Skin epidermis (tissue), 12 donors: ENCODE measurements around the gene AGFG2.
A peak's percentile ranks its signal among the peaks of the same experiment; 100 is the strongest.

ENCODE experiments used
- H3K27ac ChIP-seq, 21 experiments: fragments of 200-600 bp; sonication (generic) in 11 of 21; one replicate each; pipeline ENCODE4 v1.5.0; 2020; ENCODE audit warnings: mild to moderate bottlenecking in 3 of 21, inconsistent platforms in 2 of 21, moderate library complexity in 2 of 21
- H3K4me3 ChIP-seq, 7 experiments: fragments of 200-600 bp; sonication (generic) in 2 of 7; one replicate each; pipeline ENCODE4 v1.5.0; 2020; ENCODE audit warnings: inconsistent platforms in 2 of 7, mild to moderate bottlenecking in 2 of 7, moderate library complexity in 1 of 7

Gene AGFG2

DNA sequence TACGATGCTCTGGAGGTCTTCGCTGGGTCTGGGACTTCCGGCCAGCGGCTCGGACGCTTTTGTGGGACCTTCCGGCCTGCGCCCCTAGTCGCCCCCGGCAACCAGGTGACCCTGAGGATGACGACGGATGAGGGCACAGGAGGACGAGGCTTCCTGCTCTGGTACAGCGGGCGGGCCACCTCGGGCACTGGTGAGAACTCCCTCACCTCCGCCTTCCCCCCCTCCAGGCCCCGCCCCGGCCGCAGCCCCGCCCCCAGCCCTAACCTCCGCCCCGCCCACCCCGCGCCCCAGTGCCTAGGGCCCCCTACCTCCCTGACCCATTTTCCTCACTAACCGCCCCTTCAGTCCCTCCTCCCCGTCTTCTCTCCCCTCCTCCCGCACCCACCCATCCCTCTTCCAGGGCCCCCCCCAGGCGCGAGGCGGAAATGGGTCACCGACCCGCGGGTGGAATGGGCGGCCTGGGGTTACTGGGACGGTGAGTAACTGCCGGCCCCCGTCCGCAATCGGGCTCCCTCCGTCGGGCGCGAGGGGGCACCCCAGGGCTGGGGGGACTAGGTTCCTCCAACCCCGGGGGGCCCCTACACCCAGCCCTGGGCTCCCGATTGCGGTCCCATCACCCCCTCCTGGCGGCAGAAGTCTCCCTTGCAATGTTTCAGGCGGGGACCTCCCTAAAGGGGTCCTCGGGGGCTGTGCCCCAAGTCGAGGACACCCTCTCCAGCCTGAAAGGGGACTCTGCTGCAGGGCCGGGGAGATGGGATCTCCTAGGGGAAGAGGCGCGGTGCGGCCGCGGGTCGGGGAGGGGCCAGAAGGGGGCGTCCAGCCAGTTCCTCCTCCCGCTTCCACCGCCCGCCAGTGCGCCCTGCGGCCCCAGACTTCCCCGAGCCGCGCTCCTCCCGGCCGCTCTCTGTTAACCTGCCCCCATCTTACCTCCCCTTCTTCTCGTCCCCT, 65.3 kb downstream of the AGFG2 start:
- H3K4me3 ChIP-seq, result peak overlapping the region; percentile 52 to 76 (median 63)
- H3K27ac ChIP-seq, result peak overlapping the region in 20 of 21 experiments; percentile 26 to 87 (median 77)

DNA sequence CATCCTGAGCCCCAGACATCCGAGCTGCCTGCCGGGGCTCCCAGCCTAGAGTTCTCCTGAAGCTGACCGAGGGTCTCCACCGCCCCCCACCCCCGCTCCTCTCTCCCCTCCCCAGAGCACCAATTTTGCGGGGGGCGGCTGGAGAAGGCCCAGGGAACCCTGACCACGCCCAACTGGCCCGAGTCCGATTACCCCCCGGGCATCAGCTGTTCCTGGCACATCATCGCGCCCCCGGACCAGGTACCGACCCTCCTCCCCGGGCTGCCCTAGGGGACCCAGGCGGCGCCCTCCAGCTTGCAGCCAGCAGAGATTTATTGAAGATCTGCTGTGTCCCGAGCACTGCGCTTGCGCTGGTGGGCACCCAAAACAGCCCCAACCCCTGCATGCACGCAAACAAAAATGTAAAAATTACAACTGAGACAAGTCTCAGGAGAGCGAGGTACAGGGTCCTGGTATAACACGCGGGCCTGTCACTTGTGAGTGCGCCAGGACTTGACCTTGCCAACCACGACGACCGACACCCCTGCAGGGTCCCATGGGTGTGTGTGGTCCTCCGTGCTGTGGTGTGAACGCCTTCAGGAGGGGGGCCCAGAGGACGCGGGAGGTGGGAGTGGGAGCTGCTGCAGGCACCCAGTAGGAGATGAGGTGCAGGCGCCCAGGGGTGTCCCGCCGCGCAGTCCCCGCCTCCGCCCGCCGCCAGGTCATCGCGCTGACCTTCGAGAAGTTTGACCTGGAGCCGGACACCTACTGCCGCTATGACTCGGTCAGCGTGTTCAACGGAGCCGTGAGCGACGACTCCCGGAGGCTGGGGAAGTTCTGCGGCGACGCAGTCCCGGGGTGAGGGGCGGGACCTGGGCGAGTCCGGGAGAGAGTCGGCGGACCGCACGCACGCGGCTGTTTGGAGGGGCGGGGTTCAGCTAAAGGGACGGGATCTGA, 66.2 kb downstream of the AGFG2 start:
- Histone ChIP-seq H3K4me3 (peak overlapping the region; percentile 52 to 76 (median 63)), H3K27ac (peak overlapping the region in 18 of 21 experiments; percentile 55 to 87 (median 78))

DNA sequence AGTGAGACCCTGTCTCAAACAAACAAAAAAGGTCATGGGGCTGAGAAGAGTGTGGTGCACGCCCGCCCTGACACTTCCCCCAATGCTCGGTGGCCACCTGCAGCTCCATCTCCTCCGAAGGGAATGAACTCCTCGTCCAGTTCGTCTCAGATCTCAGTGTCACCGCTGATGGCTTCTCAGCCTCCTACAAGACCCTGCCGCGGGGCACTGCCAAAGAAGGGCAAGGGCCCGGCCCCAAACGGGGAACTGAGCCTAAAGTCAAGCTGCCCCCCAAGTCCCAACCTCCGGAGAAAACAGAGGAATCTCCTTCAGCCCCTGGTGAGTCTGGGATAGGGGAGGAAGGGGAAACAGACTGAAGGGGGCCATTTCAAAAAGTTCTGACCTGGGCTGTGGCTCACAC, 67.3 kb downstream of the AGFG2 start:
- no peak overlapping the region for H3K4me3 ChIP-seq
- H3K27ac ChIP-seq, result no peak overlapping the region

DNA sequence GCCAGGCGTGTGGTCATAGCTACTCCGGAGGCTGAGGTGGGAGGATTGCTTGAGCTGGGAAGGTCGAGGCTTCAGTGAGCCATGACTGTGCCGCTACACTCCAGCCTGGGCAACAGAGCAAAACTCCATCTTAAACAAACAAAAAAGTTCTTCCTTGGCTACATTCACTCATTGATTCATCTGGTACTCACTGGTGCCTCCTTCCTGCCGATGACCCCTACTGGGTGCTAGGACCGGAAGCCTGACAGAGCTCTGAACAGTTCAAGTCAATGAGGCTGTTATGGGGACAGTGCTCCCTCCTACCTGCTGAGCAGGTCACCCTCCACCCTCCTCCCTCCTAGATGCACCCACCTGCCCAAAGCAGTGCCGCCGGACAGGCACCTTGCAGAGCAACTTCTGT, 68.1 kb downstream of the AGFG2 start:
- Histone ChIP-seq H3K27ac (no peak overlapping the region), H3K4me3 (no peak overlapping the region)

DNA sequence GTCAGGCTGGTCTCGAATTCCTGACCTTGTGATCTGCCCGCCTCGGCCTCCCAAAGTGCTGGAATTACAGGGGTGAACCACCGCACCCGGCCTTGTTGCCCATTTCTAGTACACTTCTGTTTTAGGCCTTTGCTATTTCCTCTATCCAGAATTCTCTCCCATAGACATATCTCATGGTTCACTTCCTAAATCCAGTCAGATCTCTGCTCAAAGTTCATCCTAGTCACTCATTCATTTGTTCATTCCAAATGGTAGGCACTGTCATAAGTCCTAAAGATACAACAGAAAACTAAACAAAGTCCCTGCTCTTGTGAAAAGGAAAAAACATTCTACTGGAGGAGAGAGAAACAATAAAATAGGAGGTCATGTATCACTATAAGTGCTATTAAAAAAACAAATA, 71.0 kb downstream of the AGFG2 start:
- H3K4me3 ChIP-seq, result no peak overlapping the region
- H3K27ac ChIP-seq, result no peak overlapping the region

DNA sequence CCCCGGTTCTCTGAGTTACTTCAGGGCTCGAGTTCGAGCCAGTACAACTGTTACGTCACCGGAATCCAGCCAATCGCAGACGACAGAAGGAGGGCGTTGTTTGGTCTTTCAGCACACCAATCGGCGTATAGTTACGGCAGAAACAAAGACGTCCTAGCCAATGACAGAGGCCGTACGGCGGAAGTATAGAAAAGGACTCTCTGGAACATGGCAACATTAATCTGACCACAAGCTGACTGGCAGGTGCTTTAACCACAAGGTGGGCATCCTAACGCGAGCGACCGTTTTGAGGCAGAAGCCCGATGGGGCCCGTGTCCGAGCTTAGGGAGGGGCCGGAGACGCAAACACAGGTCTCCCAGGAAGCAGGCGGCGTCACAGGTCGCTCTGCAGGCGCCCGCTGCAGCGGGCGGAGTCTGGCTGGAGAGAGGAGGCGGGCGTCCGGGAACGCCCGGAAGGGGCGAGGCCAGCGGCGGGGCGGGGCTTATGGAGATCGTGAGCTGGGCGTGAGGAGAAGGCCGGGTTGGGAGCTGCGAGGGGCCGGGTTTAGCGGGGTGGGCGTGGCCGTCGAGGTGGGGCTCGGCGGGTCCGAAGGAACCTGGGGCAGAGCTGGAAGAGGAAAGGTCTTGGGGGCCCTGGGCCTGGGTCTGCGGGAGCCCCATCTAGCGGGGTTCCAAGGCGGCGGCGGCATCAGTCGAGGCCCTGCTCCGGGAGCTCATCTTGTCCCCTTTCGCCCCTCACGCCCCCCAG, 73.2 kb downstream of the AGFG2 start, which contains the start of gene MOSPD3:
Gene MOSPD3 (plus strand): TSS at position 558 of the 747 bp plus-strand sequence. CDS start 252 bp downstream, outside the sequence.
- Histone ChIP-seq H3K27ac (peak within 1 kb of the TSS; percentile 50 to 97 (median 90)), H3K4me3 (peak within 1 kb of the TSS; percentile 57 to 80 (median 69))

DNA sequence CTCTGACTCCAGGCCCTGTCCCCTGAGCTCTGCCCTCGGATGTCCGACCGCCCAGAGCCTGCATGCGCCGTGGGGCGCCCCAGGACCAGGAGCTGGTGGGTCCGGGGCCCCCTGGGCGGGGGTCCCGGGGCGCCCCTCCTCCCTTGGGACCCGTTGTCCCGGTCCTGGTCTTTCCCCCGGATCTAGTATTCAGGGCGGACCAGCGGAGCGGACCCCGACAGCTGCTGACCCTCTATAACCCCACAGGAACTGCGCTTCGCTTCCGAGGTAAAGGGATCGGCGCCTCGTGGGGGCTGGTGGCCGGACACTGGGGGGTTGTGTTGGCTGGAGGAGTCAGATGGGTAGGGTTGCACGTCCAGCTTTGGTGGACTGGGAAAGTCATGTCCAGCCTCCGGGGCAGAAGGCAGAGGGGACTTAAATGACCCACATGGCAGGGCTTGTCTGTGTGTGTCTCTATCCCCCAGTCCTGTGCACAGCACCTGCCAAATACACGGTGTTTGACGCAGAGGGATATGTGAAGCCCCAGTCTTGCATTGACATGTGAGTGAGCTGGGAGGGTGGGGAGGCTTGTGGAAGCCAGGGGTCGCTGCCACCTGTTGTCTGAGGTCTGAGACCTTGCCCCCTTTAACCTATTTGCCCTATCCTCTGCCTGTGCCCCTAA, 73.9 kb downstream of the AGFG2 start:
- Histone ChIP-seq H3K27ac (peak overlapping the region; percentile 50 to 97 (median 90)), H3K4me3 (peak overlapping the region; percentile 57 to 80 (median 69))

DNA sequence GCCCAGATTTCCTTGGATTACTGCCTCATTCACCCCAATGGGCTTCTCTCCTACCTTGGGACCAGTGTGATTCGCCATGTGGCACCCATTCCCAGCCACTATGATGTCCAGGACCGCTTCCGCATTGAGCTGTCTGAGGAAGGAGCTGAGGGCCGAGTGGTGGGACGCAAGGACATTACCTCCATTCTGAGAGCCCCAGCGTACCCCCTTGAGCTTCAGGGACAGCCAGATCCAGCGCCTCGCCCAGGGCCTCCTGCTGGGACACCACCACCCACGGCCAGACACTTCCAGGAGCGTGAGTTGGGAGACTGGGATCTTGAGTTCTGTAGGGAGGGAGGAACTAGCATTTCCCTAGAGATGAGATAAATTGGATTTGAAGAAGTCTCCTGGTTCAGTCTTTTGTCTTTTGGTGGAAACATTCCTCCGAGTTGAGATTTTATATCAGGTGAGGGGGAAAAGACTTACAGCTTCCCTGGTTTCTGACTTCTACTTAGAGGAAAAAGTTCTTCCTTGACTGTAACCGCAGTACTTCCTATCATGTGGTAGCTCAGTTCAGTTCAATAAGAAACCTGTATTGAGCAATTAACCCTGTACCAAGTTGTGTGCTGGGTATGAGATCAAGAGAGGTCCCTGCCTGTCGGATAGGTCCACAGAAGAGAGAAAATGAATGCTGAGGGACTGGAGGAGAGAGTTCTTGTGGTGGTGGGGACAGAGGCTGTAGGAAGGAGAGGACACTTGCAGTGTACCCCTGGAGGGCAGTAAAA, 74.6 kb downstream of the AGFG2 start:
- H3K4me3 ChIP-seq, result peak overlapping the region in 5 of 7 experiments; percentile 57 to 80 (median 68)
- peak overlapping the region in 7 of 21 experiments; percentile 4 to 94 (median 89) for H3K27ac ChIP-seq

DNA sequence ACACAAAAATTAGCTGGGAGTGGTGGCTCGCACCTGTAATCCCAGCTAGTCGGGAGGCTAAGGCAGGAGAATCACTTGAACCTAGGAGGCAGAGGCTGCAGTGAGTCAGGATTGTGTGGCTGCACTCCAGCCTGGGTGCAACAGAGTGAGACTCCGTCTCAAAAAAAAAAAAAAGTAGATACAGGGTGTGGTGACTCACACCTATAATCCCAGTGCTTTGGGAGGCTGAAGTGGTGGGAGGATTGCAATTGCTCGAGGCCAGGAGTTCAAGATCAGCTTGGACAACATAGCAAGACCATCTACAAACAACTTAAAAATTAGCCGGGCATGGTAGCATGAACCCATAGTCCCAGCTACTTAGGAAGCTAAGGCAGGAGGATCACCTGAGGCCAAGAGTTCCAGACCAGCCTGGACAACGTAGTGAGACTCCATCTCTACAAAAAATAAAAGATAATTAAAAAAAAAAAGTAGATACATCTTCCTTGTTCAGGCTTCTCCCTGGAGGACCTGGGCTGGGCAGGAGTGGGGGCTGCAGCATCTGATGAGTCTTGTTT, 75.4 kb downstream of the AGFG2 start:
- H3K4me3 ChIP-seq, result no peak overlapping the region
- no peak overlapping the region for H3K27ac ChIP-seq
